ENCODE measurements around the gene TRAPPC10. TPM values are rescaled to one million over a fixed set of nuclear protein-coding genes. Genes with fewer than 3 reads are reported as not detected.

TRAPPC10 gene
- polyA plus RNA-seq, 3 donors from 2014 or later = 42.0 to 74.7 (median 43.2) TPM

- H3K9me3 Mint-ChIP-seq = no peaks in the 10 kb centered on the region
- peaks cover 0 to 19% (median 10%) of the 10 kb centered on the region in 3 donors for H3K27me3 Mint-ChIP-seq (ENCODE audit: low read depth in 3 of 3)
- H3K36me3 Mint-ChIP-seq = peaks cover 19 to 31% (median 26%) of the 10 kb centered on the region in 3 donors
- peak; percentile 30 to 35 (median 34) for DNase-seq
- peaks cover 25 to 62% of the 10 kb centered on the region in 2 donors for H3K4me1 Mint-ChIP-seq
- H3K27ac Mint-ChIP-seq = peak overlapping the region; percentile 85 to 96 (median 91)
- peak overlapping the region in 2 of 5 donors; percentile 1 to 20 for H3K4me3 Mint-ChIP-seq
These were observed 46.0 kb downstream of the TRAPPC10 start for GRCh38 chr21:44057960-44058651.

- Mint-ChIP-seq H3K27ac (peak overlapping the region; percentile 49 to 96 (median 90)), H3K9me3 (no peaks in the 10 kb centered on the region), H3K4me3 (peak overlapping the region in 1 of 5 donors; percentile 20), H3K4me1 (peaks cover 28 to 59% of the 10 kb centered on the region in 2 donors), H3K27me3 (ENCODE audit: low read depth in 3 of 3) (peaks cover 0 to 20% (median 12%) of the 10 kb centered on the region in 3 donors), H3K36me3 (peaks cover 22 to 30% (median 27%) of the 10 kb centered on the region in 3 donors)
- DNase-seq = no peak
These were observed 46.5 kb downstream of the TRAPPC10 start for GRCh38 chr21:44058652-44058964.

DNA sequence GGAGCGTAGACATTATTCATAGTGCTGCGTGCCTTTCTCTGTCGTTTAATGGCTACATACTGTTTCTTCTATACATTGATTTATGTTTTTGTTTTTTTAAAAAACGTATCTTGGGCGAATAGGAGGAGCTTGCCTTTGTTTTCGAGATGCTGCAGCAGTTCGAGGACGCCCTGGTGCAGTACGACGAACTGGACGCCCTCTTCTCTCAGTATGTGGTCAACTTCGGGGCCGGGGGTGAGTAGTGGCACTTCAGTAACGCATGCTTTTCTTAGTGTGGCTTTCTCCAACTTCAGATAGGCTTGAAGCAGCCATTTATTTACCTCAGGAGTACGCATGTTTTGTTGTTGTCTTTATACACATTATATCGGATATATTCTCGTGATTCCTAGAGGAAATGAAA is 46.9 kb downstream of the TRAPPC10 start:
- H3K27ac Mint-ChIP-seq = peak overlapping the region; percentile 49 to 96 (median 90)
- H3K4me3 Mint-ChIP-seq = no peak overlapping the region
- H3K9me3 Mint-ChIP-seq = no peaks in the 10 kb centered on the region
- H3K36me3 Mint-ChIP-seq = peaks cover 26 to 31% (median 30%) of the 10 kb centered on the region in 3 donors
- peaks cover 0 to 16% (median 12%) of the 10 kb centered on the region in 3 donors for H3K27me3 Mint-ChIP-seq (ENCODE audit: low read depth in 3 of 3)
- H3K4me1 Mint-ChIP-seq = peaks cover 31 to 59% of the 10 kb centered on the region in 2 donors
- no peak for DNase-seq

- no peaks in the 10 kb centered on the region for H3K9me3 Mint-ChIP-seq
- peaks cover 34 to 59% of the 10 kb centered on the region in 2 donors for H3K4me1 Mint-ChIP-seq
- DNase-seq = no peak
- peak overlapping the region; percentile 31 to 96 (median 80) for H3K27ac Mint-ChIP-seq
- no peak overlapping the region for H3K4me3 Mint-ChIP-seq
- H3K27me3 Mint-ChIP-seq (ENCODE audit: low read depth in 3 of 3) = peaks cover 2 to 16% (median 12%) of the 10 kb centered on the region in 3 donors
- H3K36me3 Mint-ChIP-seq = peaks cover 31 to 36% (median 35%) of the 10 kb centered on the region in 3 donors
These were observed 47.6 kb downstream of the TRAPPC10 start for GRCh38 chr21:44059710-44060109.

DNA sequence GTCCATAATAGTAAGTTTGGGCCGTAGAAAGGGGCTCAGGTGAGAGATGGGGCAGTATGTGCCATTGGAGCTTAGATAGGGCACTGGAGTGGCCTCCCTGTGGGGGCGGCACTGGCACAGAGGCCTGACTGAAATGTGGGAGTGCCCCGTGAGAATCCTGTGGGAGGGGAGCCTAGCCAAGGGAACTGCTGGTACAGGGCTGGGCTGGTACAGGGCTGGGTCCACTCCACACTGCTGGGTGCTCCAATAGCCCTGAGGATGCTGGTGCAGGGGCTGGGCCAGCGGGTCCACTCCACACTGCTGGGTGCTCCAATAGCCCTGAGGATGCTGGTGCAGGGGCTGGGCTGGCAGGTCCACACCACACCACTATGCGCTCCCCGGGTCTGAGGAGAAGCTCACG is 50.3 kb downstream of the TRAPPC10 start:
- Mint-ChIP-seq H3K4me1 (peaks cover 56 to 65% of the 10 kb centered on the region in 2 donors), H3K9me3 (no peaks in the 10 kb centered on the region), H3K27me3 (ENCODE audit: low read depth in 3 of 3) (peaks cover 13 to 31% (median 21%) of the 10 kb centered on the region in 3 donors), H3K27ac (peak overlapping the region; percentile 45 to 100 (median 100)), H3K4me3 (no peak overlapping the region), H3K36me3 (peaks cover 39 to 50% (median 41%) of the 10 kb centered on the region in 3 donors)
- DNase-seq = no peak

DNA sequence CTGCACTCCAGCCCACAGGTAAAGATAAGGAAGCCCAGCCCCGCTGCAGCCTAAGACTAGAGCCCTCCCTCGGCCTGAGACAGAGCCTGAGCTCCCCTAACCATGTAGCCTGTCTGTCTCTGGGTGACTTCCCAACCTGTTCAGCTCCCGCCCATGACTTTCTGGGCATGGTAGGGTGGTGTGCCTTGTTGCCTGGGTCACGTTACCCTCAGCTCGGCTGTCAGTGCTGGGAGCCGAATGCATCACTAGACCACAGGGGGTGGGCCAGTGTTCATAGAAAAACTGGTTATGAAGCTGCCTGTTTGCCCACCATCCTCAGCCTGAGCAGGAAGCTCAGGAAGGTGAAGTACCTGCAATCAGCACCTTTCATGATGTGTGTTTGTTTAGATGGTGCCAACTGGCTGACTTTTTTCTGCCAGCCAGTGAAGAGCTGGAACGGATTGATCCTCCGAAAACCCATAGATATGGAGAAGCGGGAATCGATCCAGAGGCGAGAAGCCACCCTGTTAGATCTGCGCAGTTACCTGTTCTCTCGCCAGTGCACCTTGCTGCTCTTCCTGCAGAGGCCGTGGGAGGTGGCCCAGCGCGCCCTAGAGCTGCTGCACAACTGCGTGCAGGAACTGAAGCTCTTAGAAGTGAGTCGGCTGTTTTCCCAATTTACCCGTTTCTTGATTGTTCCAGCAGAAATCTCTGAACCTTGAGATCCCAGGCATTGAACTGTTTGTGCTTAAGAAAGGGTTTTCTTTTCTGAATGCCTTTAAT is 51.2 kb downstream of the TRAPPC10 start:
- peak overlapping the region in 1 of 5 donors; percentile 34 for H3K4me3 Mint-ChIP-seq
- H3K36me3 Mint-ChIP-seq = peaks cover 35 to 50% (median 49%) of the 10 kb centered on the region in 3 donors
- H3K27ac Mint-ChIP-seq = peak overlapping the region; percentile 96 to 100 (median 100)
- H3K9me3 Mint-ChIP-seq = no peaks in the 10 kb centered on the region
- H3K27me3 Mint-ChIP-seq (ENCODE audit: low read depth in 3 of 3) = peaks cover 16 to 31% (median 22%) of the 10 kb centered on the region in 3 donors
- peaks cover 55 to 65% of the 10 kb centered on the region in 2 donors for H3K4me1 Mint-ChIP-seq
- DNase-seq = no peak

- H3K4me1 Mint-ChIP-seq = peaks cover 62 to 70% of the 10 kb centered on the region in 2 donors
- peaks cover 38 to 59% (median 50%) of the 10 kb centered on the region in 3 donors for H3K36me3 Mint-ChIP-seq
- H3K27me3 Mint-ChIP-seq (ENCODE audit: low read depth in 3 of 3) = peaks cover 20 to 29% (median 20%) of the 10 kb centered on the region in 3 donors
These were observed 52.8 kb downstream of the TRAPPC10 start for GRCh38 chr21:44064852-44065403.

DNA sequence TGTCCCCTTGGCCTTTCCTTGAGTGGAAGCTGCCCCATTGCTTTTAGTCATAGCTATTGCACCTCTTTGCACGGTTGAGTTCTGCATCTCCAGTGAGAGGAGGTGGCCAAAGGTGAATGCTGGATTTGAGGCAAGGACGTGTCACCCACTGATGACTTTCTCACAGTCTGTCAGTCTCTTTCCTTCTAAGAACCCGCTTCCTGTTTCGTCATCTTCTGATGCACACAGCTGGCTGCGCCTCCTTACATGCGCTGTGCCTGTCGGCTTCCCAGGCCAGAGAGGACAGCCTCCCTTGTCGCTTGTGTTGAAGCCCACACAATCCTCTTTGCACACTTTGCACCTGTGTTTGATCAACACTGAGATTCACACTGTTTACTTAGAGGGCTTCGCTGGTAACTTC is 53.3 kb downstream of the TRAPPC10 start:
- H3K36me3 Mint-ChIP-seq = peaks cover 38 to 60% (median 51%) of the 10 kb centered on the region in 3 donors
- DNase-seq = peak; percentile 94 to 95 (median 94)
- peak overlapping the region; percentile 75 to 93 (median 86) for H3K4me3 Mint-ChIP-seq
- peaks cover 20 to 29% (median 21%) of the 10 kb centered on the region in 3 donors for H3K27me3 Mint-ChIP-seq (ENCODE audit: low read depth in 3 of 3)
- peaks cover 63 to 75% of the 10 kb centered on the region in 2 donors for H3K4me1 Mint-ChIP-seq
- peak overlapping the region; percentile 99 to 100 (median 100) for H3K27ac Mint-ChIP-seq
- no peaks in the 10 kb centered on the region for H3K9me3 Mint-ChIP-seq

More at GRCh38 chr21:44064852-44065403, 52.8 kb downstream of the TRAPPC10 start:
- peak overlapping the region; percentile 75 to 93 (median 86) for H3K4me3 Mint-ChIP-seq
- H3K9me3 Mint-ChIP-seq = no peaks in the 10 kb centered on the region
- H3K27ac Mint-ChIP-seq = peak overlapping the region; percentile 99 to 100 (median 100)
- no peak for DNase-seq

GRCh38 chr21:44066116-44066515 is 54.0 kb downstream of the TRAPPC10 start:
- peak overlapping the region; percentile 99 to 100 (median 100) for H3K27ac Mint-ChIP-seq
- DNase-seq = no peak
- H3K4me1 Mint-ChIP-seq = peaks cover 68 to 82% of the 10 kb centered on the region in 2 donors
- peaks cover 20 to 26% (median 21%) of the 10 kb centered on the region in 3 donors for H3K27me3 Mint-ChIP-seq (ENCODE audit: low read depth in 3 of 3)
- peak overlapping the region; percentile 75 to 93 (median 86) for H3K4me3 Mint-ChIP-seq
- peaks cover 39 to 65% (median 51%) of the 10 kb centered on the region in 3 donors for H3K36me3 Mint-ChIP-seq
- no peaks in the 10 kb centered on the region for H3K9me3 Mint-ChIP-seq

DNA sequence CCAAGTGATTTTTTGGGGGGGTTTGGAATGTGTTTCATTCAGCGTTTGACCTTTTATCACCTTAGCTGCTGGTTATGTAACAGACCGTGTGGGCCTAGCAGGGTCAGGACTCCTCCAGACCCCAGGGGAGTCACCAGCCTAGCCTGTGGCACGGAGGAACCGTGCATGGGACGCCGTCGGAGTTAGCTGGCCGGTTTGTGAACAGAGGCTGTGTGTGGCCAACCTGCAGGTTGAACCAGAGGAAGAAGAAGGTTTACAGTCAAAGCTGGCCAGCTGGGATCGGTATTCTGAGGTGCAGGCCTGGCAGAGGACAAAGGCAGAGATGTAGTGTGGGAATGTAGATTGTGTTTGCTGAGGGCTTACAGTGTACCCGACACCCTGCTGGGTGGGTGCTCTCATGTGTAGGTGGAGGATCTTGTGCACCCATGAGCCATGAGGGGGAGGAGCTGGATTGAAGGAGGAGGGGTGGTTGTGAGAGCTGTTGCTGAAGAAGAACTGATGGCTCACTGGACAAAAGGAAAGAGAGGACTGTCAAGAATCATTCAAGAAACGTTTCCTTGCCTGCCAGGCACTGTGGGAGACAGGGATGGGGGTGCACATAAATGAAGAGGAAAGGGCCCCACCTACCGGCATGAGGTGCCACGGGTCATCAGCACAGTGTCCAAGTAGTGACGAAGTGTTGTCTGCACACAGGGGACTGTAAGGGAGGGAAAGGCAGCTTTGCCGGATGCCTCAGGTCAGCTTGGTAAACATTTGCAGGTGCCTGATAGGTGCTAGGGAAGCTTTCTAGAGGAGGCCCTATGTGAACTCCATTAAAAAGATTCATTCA is 55.1 kb downstream of the TRAPPC10 start:
- H3K4me3 Mint-ChIP-seq = peak overlapping the region in 4 of 5 donors; percentile 9 to 32 (median 25)
- H3K36me3 Mint-ChIP-seq = peaks cover 46 to 68% (median 51%) of the 10 kb centered on the region in 3 donors
- peak overlapping the region; percentile 99 to 100 (median 100) for H3K27ac Mint-ChIP-seq
- peaks cover 77 to 92% of the 10 kb centered on the region in 2 donors for H3K4me1 Mint-ChIP-seq
- no peaks in the 10 kb centered on the region for H3K9me3 Mint-ChIP-seq
- H3K27me3 Mint-ChIP-seq (ENCODE audit: low read depth in 3 of 3) = peaks cover 20 to 26% (median 21%) of the 10 kb centered on the region in 3 donors
- DNase-seq = no peak

DNA sequence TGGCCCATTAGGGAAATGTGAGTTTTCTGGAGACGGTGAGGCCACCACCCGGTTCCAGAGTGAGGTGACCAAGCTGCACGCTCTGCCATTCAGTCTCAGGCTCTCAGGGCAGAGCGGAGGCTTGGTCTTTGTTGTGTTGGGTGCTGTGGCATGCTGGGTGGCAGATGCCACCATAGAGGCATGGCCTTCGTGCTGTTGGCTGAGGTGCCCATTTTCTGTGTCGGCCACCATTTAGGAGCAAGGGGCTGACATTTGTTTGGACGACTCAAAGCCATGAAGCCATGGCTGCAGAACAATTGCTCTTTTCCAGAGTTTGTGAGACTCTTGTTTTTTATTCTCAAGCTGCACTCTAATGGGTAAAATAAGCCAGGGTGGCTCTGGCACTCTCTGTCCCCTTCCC is 58.3 kb downstream of the TRAPPC10 start:
- H3K4me1 Mint-ChIP-seq = peaks cover 81 to 98% of the 10 kb centered on the region in 2 donors
- H3K4me3 Mint-ChIP-seq = no peak overlapping the region
- H3K27me3 Mint-ChIP-seq (ENCODE audit: low read depth in 3 of 3) = peaks cover 15 to 19% (median 19%) of the 10 kb centered on the region in 3 donors
- H3K36me3 Mint-ChIP-seq = peaks cover 37 to 64% (median 42%) of the 10 kb centered on the region in 3 donors
- H3K27ac Mint-ChIP-seq = peak overlapping the region in 4 of 6 donors; percentile 30 to 100 (median 88)
- no peaks in the 10 kb centered on the region for H3K9me3 Mint-ChIP-seq
- DNase-seq = no peak

GRCh38 chr21:44071359-44072104 is 59.4 kb downstream of the TRAPPC10 start:
- Mint-ChIP-seq H3K4me3 (peak overlapping the region in 3 of 5 donors; percentile 1 to 29 (median 18)), H3K27ac (peak overlapping the region; percentile 26 to 100 (median 80)), H3K9me3 (no peaks in the 10 kb centered on the region), H3K36me3 (peaks cover 35 to 60% (median 42%) of the 10 kb centered on the region in 3 donors), H3K4me1 (peaks cover 74 to 92% of the 10 kb centered on the region in 2 donors), H3K27me3 (ENCODE audit: low read depth in 3 of 3) (peaks cover 8 to 12% (median 9%) of the 10 kb centered on the region in 3 donors)
- no peak for DNase-seq
